ENCODE measurements around the gene MAP4K4.
A peak's percentile ranks its signal among the peaks of the same experiment; 100 is the strongest.

The MAP4K4 gene

GRCh38 chr2:101852824-101853223 is 155.3 kb downstream of the MAP4K4 start:
- H3K4me3 ChIP-seq (ENCODE audit: low read length), result no peak overlapping the region
- TF ChIP-seq CTCF (IDR thresholded peaks at IDR 0.05; ENCODE audit: insufficient read depth, low read depth, low read length, missing control alignments), result no peak
- DNase-seq (ENCODE audit: low read depth), result no peak

DNA sequence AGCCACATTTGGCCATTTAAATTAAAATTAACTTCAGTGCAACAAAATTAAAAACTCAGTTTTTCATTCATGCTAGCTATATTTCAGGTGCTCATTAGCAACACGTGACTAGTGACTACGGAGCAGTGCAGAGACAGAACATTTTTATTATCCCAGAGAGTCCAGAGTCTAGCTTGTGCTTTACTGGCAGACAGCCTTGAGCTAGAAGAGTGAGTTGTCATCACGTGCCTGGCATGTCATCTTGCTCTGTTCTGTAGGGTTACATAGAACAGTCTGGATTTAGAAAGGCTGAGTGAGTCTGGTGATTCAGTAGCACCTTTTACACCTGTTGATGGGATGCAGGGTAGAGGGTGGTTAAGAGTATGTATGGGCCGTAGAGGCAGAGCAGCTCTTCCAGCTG is 157.4 kb downstream of the MAP4K4 start:
- TF ChIP-seq CTCF (IDR thresholded peaks at IDR 0.05; ENCODE audit: insufficient read depth, low read depth, low read length, missing control alignments), result no peak
- peak; percentile 41 for DNase-seq (ENCODE audit: low read depth)
- H3K4me3 ChIP-seq (ENCODE audit: low read length), result no peak overlapping the region

DNA sequence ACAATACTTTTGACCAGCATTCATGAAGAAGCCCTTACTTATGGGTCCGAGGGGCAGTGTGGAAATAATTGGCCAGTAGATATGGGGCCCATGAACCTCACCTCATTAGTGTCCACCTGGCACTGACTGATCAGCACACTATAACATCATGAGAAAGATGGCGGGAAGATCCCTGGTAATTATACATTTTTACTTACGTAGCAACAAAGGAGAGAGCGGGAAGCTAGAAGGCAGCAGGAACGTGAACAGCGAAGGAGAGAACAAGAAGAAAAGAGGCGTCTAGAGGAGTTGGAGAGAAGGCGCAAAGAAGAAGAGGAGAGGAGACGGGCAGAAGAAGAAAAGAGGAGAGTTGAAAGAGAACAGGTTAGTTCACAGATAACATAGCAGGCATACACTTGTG is 158.3 kb downstream of the MAP4K4 start:
- no peak for DNase-seq (ENCODE audit: low read depth)
- TF ChIP-seq CTCF (IDR thresholded peaks at IDR 0.05; ENCODE audit: insufficient read depth, low read depth, low read length, missing control alignments), result no peak
- no peak overlapping the region for H3K4me3 ChIP-seq (ENCODE audit: low read length)

GRCh38 chr2:101858246-101858645 is 160.7 kb downstream of the MAP4K4 start:
- no peak for TF ChIP-seq CTCF (IDR thresholded peaks at IDR 0.05; ENCODE audit: insufficient read depth, low read depth, low read length, missing control alignments)
- peak; percentile 95 for DNase-seq (ENCODE audit: low read depth)
- no peak overlapping the region for H3K4me3 ChIP-seq (ENCODE audit: low read length)

DNA sequence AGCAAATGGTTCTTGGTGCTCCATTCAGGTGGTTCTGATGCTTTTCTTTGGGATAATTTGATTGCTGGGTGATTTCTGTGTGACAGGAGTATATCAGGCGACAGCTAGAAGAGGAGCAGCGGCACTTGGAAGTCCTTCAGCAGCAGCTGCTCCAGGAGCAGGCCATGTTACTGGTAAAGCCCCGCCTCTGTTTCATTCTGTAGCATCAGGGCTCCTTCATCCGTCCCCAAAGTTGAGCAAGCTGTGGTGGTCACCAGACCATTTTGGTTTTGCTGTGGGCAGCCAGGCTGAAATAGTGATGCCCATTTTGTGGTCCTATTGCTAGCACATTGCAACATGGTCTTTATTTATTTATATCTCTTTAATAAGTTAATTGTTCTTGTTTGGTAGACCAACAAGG is 161.4 kb downstream of the MAP4K4 start:
- H3K4me3 ChIP-seq (ENCODE audit: low read length), result no peak overlapping the region
- no peak for TF ChIP-seq CTCF (IDR thresholded peaks at IDR 0.05; ENCODE audit: insufficient read depth, low read depth, low read length, missing control alignments)
- no peak for DNase-seq (ENCODE audit: low read depth)

DNA sequence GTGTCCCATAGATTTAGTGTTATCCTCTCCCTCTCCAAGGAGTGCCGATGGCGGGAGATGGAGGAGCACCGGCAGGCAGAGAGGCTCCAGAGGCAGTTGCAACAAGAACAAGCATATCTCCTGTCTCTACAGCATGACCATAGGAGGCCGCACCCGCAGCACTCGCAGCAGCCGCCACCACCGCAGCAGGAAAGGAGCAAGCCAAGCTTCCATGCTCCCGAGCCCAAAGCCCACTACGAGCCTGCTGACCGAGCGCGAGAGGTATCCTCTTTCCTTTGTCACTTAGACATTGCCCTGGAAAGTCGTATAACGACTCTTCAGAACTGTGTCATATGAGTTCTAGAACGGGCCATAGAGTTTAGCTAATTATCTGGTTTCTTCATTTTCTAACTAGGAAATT is 162.1 kb downstream of the MAP4K4 start:
- H3K4me3 ChIP-seq (ENCODE audit: low read length), result no peak overlapping the region
- no peak for DNase-seq (ENCODE audit: low read depth)
- TF ChIP-seq CTCF (IDR thresholded peaks at IDR 0.05; ENCODE audit: insufficient read depth, low read depth, low read length, missing control alignments), result no peak

GRCh38 chr2:101860157-101860556 is 162.7 kb downstream of the MAP4K4 start:
- H3K4me3 ChIP-seq (ENCODE audit: low read length), result no peak overlapping the region
- peak; percentile 21 for TF ChIP-seq CTCF (IDR thresholded peaks at IDR 0.05; ENCODE audit: insufficient read depth, low read depth, low read length, missing control alignments)
- no peak for DNase-seq (ENCODE audit: low read depth)
